K562 (cell line): ENCODE measurements around the gene FIG4. TPM values are rescaled to one million over a fixed set of nuclear protein-coding genes. Genes with fewer than 3 reads are reported as not detected.

Experiments used
- ATAC-seq: fragments of 200-7000 bp; cut with Tn5 transposase; 3 replicates; pipeline ENCODE4 v1.9.1; 2020; ENCODE audit warnings: moderate library complexity
- BruUV-seq: library from RNA; stranded (reverse); fragments of 400-500 nt; replicated peaks from 2 replicates; lab custom pipeline; 2021; lab: Mats Ljungman, UMichigan
- CTCF ChIA-PET: fragments of 300-600 bp; formaldehyde crosslinking; extraction: SDS; loops from one replicate; lab custom pipeline; 2021; ENCODE audit warnings: low intra/inter-chr PET ratio; lab: Yijun Ruan, JAX
- POLR2A ChIA-PET: fragments of 300-600, 350-650 bp; sonication (Branson Sonifier 250); formaldehyde crosslinking; extraction: SDS; loops from one replicate; lab custom pipeline; 2021; ENCODE audit warnings: antibody characterized with exemption, inconsistent platforms; lab: Yijun Ruan, JAX
- DNase-seq, 4 experiments: peaks; one replicate each; pipeline versions ENCODE4 v3.0.0 to v3.0.0-alpha.2; 2011 to 2018; ENCODE audit warnings: low spot score in 3 of 4, mixed read lengths in 3 of 4; ENCODE audit errors: extremely low read depth in 1 of 4
- FAIRE-seq: peaks from 2 replicates; lab custom pipeline; 2011; peaks lifted over from hg19 to GRCh38; lab: Jason Lieb, UNC
- H2AFZ ChIP-seq: 2 replicates; pipeline ENCODE4 v1.6.0; 2011; ENCODE audit warnings: low read depth, low read length, control low read depth, inconsistent platforms
- H3K27ac ChIP-seq: fragments of 200-600 bp; 3 replicates; pipeline ENCODE4 v1.8.0; 2011; ENCODE audit warnings: low read depth, mild to moderate bottlenecking, control low read depth, inconsistent platforms, low read length, moderate library complexity, mixed read lengths; ENCODE audit errors: extremely low read depth
- H3K27me3 ChIP-seq, 2 experiments: fragments of 300-600 bp in 1 of 2; 2 replicates in 1 of 2; 3 replicates in 1 of 2; pipeline versions ENCODE4 v1.6.0 to v1.8.0; 2011; ENCODE audit warnings: inconsistent platforms in 2 of 2, low read length in 2 of 2, mild to moderate bottlenecking in 1 of 2, mixed read lengths in 1 of 2, moderate library complexity in 1 of 2; ENCODE audit not compliant: control insufficient read depth in 2 of 2, insufficient read depth in 2 of 2
- H3K36me3 ChIP-seq: fragments of 300-600 bp; 3 replicates; pipeline ENCODE4 v1.8.0; 2011; ENCODE audit warnings: mild to moderate bottlenecking, low read length, inconsistent platforms; ENCODE audit not compliant: control insufficient read depth, insufficient read depth
- H3K4me1 ChIP-seq, 2 experiments: fragments of 200-600 bp in 1 of 2; replicated peaks in 1 of 2; 2 replicates in 1 of 2; 3 replicates in 1 of 2; pipeline versions ENCODE4 v1.5.1 to v1.8.0; 2011; ENCODE audit warnings: inconsistent platforms in 2 of 2, low read length in 2 of 2, mild to moderate bottlenecking in 1 of 2, mixed read lengths in 1 of 2, moderate library complexity in 1 of 2; ENCODE audit not compliant: control insufficient read depth in 2 of 2, insufficient read depth in 2 of 2
- H3K4me2 ChIP-seq: 2 replicates; pipeline ENCODE4 v1.6.1; 2011; ENCODE audit warnings: low read length, control low read depth, inconsistent platforms, mixed read lengths; ENCODE audit not compliant: insufficient read depth
- H3K4me3 ChIP-seq: fragments of 200-600 bp; sonication (generic), shearing (Covaris generic); 2 replicates; pipeline ENCODE4 v1.5.1; 2016; ENCODE audit warnings: control low read depth, inconsistent platforms
- H3K79me2 ChIP-seq: fragments of 200-600 bp; 3 replicates; pipeline ENCODE4 v1.8.0; 2011; ENCODE audit warnings: low read length, inconsistent platforms; ENCODE audit not compliant: control insufficient read depth, insufficient read depth
- H3K9ac ChIP-seq, 2 experiments: 2 replicates each; pipeline versions ENCODE4 v1.6.0 to v1.6.1; 2011; ENCODE audit warnings: low read depth in 2 of 2, low read length in 2 of 2, control low read depth in 1 of 2, inconsistent platforms in 1 of 2, mild to moderate bottlenecking in 1 of 2, mixed read lengths in 1 of 2; ENCODE audit not compliant: insufficient read depth in 1 of 2
- H3K9me1 ChIP-seq: one replicate; pipeline ENCODE4 v1.6.0; 2011; ENCODE audit warnings: inconsistent platforms, mild to moderate bottlenecking, low read length, moderate library complexity; ENCODE audit not compliant: control insufficient read depth, insufficient read depth
- H3K9me3 ChIP-seq: replicated peaks from 2 replicates; pipeline ENCODE4 v1.5.1; 2011; ENCODE audit warnings: low read depth, low read length, inconsistent platforms; ENCODE audit not compliant: control insufficient read depth, insufficient read depth
- H4K20me1 ChIP-seq: replicated peaks from 2 replicates; pipeline ENCODE4 v1.6.1; 2011; ENCODE audit warnings: low read length, inconsistent platforms, mixed read lengths; ENCODE audit not compliant: control insufficient read depth, insufficient read depth
- BMI1 ChIP-seq: fragments of 150-350 bp; IDR thresholded peaks from 2 replicates; pipeline ENCODE4 v1.6.1; 2014; ENCODE audit warnings: low read length
- CEBPB ChIP-seq: fragments of 450-650 bp; IDR thresholded peaks from 2 replicates; pipeline ENCODE4 v1.6.1; 2016; ENCODE audit warnings: missing genetic modification characterization, missing compliant biosample characterization
- CREBBP ChIP-seq: IDR thresholded peaks from one replicate; pipeline ENCODE4 v1.6.1; 2012; ENCODE audit warnings: low read depth, mild to moderate bottlenecking, control low read depth, inconsistent platforms, low read length
- TRIM24 ChIP-seq, 2 experiments: fragments of 450-650 bp; IDR thresholded peaks; 2 replicates each; pipeline ENCODE4 v1.6.1; 2016
- WGBS: fragments of 100-300 bp; shearing (Covaris generic); methylation state at CpG from one replicate; pipeline ENCODE4 v1.1.6; 2016; ENCODE audit warnings: low coverage, mixed read lengths; ENCODE audit not compliant: insufficient coverage; ENCODE audit errors: missing lambda C conversion rate; 5-methylcytosine and 5-hydroxymethylcytosine counted together
- in situ Hi-C: fragments of 300-500 bp; cut with MboI; formaldehyde crosslinking; loops from 4 replicates; pipeline ENCODE4 v1.15.0; 2018; ENCODE audit warnings: inconsistent platforms, mixed read lengths
- intact Hi-C: fragments of 100-400 bp; cut with micrococcal nuclease; formaldehyde crosslinking; loops from 2 replicates; pipeline ENCODE4 v1.14.2; 2022
- polyA plus RNA-seq, 8 experiments: library from polyadenylated mRNA; depleted of rRNA in 4 of 8; stranded (reverse) in 5 of 8; unstranded in 3 of 8; fragments of >200 nt; fragmentation: Nextera tagmentation in 2 of 8; fragmentation: Illumina TruSeq in 1 of 8; extraction: Ambion mirVana in 2 of 8; extraction: Trizol in 1 of 8; gene quantifications; 2 replicates each; pipeline versions ENCODE4 v1.2.1 to v1.2.3, GENCODE V29; 2011 to 2014; ENCODE audit warnings: inconsistent platforms in 1 of 8, missing spikeins in 1 of 8
- total RNA-seq, 7 experiments: library from RNA; depleted of rRNA in 6 of 7; stranded (reverse); fragments of >200 nt in 6 of 7; fragmentation: Illumina TruSeq in 2 of 7; extraction: Trizol in 2 of 7; gene quantifications; 2 replicates each; pipeline versions ENCODE4 v1.2.1 to v1.2.3, GENCODE V29; 2011 to 2021; ENCODE audit warnings: low replicate concordance in 1 of 7
- TF ChIP-seq, protein P1 (sequence below), 2 experiments: fragments of 450-650 bp in 1 of 2; sonication (generic) in 1 of 2; formaldehyde crosslinking in 1 of 2; IDR thresholded peaks in 1 of 2; conservative IDR thresholded peaks in 1 of 2; 2 replicates each; pipeline versions ENCODE4 v1.6.1 to v1.8.1; 2016 to 2023; ENCODE audit warnings: mild to moderate bottlenecking in 2 of 2, moderate library complexity in 2 of 2, inconsistent platforms in 1 of 2, missing genetic modification reagents in 1 of 2

Gene FIG4
- total and polyA plus RNA-seq, 9 of the 15 experiments (the other 6 are each of a cell fraction or from before 2014, with no cell fraction given) = 1.5 to 6.8 (median 4.3) TPM

- H3K79me2 ChIP-seq = no peaks in the 10 kb centered on the region
- in situ Hi-C loops (no loop called here), intact Hi-C loops (no loop called here)
- BruUV-seq = no TSS peak
- FAIRE-seq = peak; percentile 15
- peak in 1 of 4 experiments; percentile 3 for DNase-seq
- no peak overlapping the region for H2AFZ ChIP-seq
- no peak overlapping the region for H3K4me2 ChIP-seq
- no peaks in the 10 kb centered on the region for H3K9me1 ChIP-seq
- POLR2A ChIA-PET = interaction anchor here (0.6 kb wide), 1 partner anchor 83 kb away, joined by 3 read pairs; no protein-coding TSS in a partner anchor
- H4K20me1 ChIP-seq = no peaks in the 10 kb centered on the region
- H3K4me3 ChIP-seq = no peak overlapping the region
- no peak overlapping the region for H3K9ac ChIP-seq
- no peaks in the 10 kb centered on the region; a peak in 1 of 5 replicates for H3K4me1 ChIP-seq
- no peaks in the 10 kb centered on the region for H3K27me3 ChIP-seq
- H3K9me3 ChIP-seq = no peaks in the 10 kb centered on the region
- ATAC-seq = no peak
- H3K27ac ChIP-seq = no peak overlapping the region
- peak in 1 of 2 experiments; percentile 13; a peak in 1 of 4 replicates for TF ChIP-seq TRIM24 (IDR thresholded peaks at IDR 0.05)
- TF ChIP-seq, protein P1, sequence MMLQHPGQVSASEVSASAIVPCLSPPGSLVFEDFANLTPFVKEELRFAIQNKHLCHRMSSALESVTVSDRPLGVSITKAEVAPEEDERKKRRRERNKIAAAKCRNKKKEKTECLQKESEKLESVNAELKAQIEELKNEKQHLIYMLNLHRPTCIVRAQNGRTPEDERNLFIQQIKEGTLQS (IDR thresholded peaks at IDR 0.05) = peak; percentile 48; the same call in 1 of the 2 replicates
- TF ChIP-seq, protein P1 (CRISPR knock-in tag; conservative IDR thresholded peaks at IDR 0.05) = no peak
- no peak for TF ChIP-seq BMI1
- peak; percentile 46; the same call in 1 of the 2 replicates for TF ChIP-seq CEBPB (tag)
- TF ChIP-seq CREBBP = no peak
- no peaks in the 10 kb centered on the region for H3K36me3 ChIP-seq
- WGBS = 26% methylated on average over 6 of the region's 7 CpGs
- CTCF ChIA-PET = no interaction called here
These were observed 49.7 kb downstream of the FIG4 start for GRCh38 chr6:109740787-109741186.
